AG09319 (cell line): ENCODE data around the gene TAF1A.
A peak's percentile ranks its signal among the peaks of the same experiment; 100 is the strongest.

Experiments
- DNase-seq: peaks from one replicate; pipeline ENCODE4 v3.0.0-alpha.2; 2010; ENCODE audit warnings: low read depth; ENCODE audit errors: extremely low read depth
- CTCF ChIP-seq: IDR thresholded peaks from 2 replicates; pipeline ENCODE4 v1.5.1; 2011; ENCODE audit warnings: low read depth, mild to moderate bottlenecking, inconsistent platforms, low read length, moderate library complexity

The TAF1A gene

DNA sequence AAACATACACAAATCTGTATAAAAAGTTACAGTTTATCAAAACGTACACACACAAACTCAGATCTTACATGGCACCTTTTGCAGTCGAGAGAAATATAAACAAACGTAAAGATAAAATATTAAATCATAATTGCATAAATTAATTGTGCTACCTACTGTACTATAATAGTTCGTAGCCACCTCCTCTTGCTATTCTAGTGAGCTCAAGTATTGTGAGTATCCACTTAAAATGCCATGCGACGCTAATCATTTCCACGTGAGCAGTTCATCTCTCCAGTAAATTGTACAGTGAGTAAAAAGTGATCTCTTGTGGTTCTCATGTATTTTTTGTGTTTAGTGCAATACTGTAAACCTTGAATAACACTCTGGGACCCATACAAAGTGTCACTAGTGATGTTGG lies 34.5 kb upstream of the TAF1A start:
- no peak for TF ChIP-seq CTCF

DNA sequence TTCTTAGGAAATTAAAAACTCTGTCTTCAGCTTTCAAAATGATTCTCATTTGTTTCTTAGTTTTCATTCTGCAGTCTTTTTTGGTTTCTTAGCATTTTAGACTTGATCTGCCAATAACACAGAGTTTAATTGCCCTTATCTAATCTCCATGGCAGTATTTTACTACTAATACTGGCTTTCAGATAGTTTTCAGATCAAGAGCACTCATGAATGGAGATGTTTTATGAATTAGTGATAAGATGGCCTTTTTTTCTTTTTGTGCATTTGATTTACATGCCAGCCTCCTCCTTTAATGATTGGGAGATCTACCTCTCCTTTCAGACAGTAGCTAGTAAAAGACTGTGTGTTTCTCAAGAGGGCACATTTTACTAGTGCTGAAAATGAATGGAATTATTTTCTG lies 33.7 kb upstream of the TAF1A start:
- DNase-seq: no peak
- TF ChIP-seq CTCF: no peak

More for the DNA sequence above, 34.5 kb upstream of the TAF1A start:
- no peak for DNase-seq

- no peak for TF ChIP-seq CTCF
- DNase-seq: no peak
Measured at GRCh38 chr1:222622765-222623164, 33.0 kb upstream of the TAF1A start.

DNA sequence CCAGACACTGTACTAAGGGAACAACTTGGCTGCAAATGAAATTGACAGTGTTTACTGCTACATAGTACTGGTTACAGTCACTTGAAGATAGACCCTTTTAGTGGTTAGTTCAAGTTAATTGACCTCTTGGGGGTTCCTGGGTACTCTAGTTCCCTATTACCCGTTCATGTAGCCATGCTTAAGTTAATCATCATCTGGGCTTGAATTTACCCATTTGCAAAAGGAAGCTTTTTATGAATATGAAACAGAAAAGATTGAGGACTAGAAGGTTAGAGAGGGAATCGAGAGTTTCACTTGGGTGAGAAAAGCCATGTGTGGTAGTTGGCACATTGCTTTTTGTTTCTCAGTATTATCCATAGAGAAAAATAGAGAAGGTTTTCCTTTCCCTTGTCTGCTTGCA lies 30.8 kb upstream of the TAF1A start:
- DNase-seq: no peak
- no peak for TF ChIP-seq CTCF

- DNase-seq: no peak
- no peak for TF ChIP-seq CTCF
Measured at GRCh38 chr1:222618880-222619596, 29.3 kb upstream of the TAF1A start.

DNA sequence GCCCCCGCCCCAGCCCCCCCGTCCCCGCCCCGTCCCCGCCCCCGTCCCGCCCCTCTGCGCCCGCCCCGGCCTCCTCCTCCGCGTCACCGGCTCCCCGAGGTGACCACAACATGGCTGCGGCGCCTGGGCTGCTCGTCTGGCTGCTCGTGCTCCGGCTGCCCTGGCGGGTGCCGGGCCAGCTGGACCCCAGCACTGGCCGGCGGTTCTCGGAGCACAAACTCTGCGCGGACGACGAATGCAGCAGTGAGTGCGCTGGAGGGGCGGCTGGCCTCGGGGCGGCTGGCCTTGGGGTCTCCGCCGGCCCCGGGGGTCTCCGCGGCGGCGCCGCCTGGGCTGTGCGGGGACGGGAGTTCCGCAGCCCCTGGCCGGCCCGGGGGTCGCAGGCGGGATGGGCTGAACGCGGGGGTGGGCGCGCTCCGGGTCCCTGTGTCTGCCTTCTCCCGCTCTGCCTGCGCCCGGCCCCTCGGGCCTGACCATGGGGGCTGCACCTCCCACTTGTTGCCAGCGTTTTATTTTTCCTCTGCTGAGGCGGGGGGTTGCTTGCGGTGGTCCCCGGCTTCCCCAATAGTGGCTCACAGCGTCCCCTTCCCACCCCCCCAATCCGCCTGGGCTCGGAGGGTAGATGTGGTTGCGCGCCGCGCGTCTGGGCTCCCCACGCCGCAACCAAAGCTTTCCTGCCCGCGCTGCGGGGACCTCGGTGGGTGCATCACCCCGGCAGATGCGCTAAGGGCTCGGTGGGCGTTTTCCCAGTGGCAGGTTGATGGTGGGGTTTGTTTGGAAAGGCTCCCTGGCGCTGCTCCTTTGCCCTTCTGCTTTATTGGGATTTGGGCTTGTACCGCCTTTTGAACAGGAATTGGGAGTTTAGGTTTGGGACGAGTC lies 28.5 kb upstream of the TAF1A start, which contains the start of gene MIA3:
Gene MIA3, plus strand, starts transcription at position 97 of the 879 bp plus-strand sequence. Its CDS starts 14 bp downstream, at position 111.
- no peak for TF ChIP-seq CTCF
- no peak for DNase-seq

DNA sequence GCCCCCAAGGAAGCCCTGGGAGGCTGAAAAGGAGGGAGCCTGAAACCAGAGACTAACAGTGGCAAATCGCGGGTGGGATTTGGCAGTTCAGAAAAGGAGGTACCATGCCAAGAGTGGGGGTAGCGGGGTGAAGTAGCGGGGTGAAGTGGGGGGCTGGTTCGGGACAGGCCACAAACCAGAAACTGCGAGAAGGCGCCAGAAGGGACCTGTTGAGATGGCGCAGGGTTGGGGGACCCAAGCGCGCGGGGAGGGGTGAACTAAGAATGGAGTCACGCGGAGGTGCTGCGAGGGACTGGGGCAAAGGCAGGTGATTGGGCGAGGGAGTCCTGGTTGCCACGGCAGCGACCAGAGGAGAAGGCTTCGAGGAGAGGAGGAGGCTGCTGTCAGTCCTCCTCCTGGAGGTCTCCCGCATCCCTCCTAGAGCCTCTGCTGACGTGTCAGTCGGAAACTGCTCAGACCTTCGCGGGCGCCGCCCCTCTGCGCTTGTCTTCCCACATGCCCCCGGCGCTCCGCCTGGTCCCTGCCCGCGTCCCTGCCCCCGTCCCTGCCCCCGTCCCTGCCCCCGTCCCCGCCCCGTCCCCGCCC lies 27.7 kb upstream of the TAF1A start:
- peak; percentile 97 for DNase-seq
- TF ChIP-seq CTCF: no peak
